D721Med (cell line): Measurements from ENCODE around the gene ISCA2.
"Not testable (repeated sequence)": the region's sequence is repeated elsewhere in the genome, so short reads cannot be mapped to it uniquely, and the experiment has no call there.

Experiments used
- DNase-seq: peaks from one replicate; pipeline ENCODE4 v3.0.0; 2011; ENCODE audit warnings: low spot score; ENCODE audit not compliant: insufficient read length
- FAIRE-seq: peaks from 2 replicates; lab custom pipeline; 2011; peaks lifted over from hg19 to GRCh38; lab: Jason Lieb, UNC
- TF ChIP-seq, protein P1 (sequence below): IDR thresholded peaks from 2 replicates; pipeline ENCODE4 v1.5.1; 2012; ENCODE audit warnings: mild to moderate bottlenecking, control low read depth; ENCODE audit not compliant: insufficient read depth; ENCODE audit errors: missing control alignments

The ISCA2 gene

GRCh38 chr14:74528406-74528805, 34.8 kb downstream of the ISCA2 start:
- DNase-seq = no peak
- no peak for FAIRE-seq
- TF ChIP-seq, protein P1, sequence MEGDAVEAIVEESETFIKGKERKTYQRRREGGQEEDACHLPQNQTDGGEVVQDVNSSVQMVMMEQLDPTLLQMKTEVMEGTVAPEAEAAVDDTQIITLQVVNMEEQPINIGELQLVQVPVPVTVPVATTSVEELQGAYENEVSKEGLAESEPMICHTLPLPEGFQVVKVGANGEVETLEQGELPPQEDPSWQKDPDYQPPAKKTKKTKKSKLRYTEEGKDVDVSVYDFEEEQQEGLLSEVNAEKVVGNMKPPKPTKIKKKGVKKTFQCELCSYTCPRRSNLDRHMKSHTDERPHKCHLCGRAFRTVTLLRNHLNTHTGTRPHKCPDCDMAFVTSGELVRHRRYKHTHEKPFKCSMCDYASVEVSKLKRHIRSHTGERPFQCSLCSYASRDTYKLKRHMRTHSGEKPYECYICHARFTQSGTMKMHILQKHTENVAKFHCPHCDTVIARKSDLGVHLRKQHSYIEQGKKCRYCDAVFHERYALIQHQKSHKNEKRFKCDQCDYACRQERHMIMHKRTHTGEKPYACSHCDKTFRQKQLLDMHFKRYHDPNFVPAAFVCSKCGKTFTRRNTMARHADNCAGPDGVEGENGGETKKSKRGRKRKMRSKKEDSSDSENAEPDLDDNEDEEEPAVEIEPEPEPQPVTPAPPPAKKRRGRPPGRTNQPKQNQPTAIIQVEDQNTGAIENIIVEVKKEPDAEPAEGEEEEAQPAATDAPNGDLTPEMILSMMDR = no peak

GRCh38 chr14:74528886-74529285, 35.3 kb downstream of the ISCA2 start:
- TF ChIP-seq, protein P1 = no peak
- DNase-seq (no peak), FAIRE-seq (no peak)

DNA sequence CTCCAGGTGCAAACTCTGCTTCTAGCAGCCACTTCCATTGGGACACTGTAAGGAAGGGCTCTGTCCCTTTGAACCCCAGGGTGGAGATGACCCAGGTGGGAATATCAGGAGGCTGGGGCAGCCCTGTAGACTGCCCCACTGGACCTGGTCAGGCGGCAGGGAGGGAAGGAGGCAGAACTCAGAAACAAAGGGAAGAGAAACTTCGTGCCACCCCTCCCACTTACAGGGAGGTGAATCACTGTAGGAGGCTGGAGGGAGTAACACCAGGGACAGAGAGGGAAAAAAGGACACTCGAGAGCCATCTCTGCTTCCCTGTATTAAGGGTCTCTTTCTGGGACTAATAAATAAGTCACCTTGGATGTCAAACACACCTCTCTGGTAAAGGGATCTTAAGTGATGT, 37.4 kb downstream of the ISCA2 start:
- TF ChIP-seq, protein P1 = no peak
- FAIRE-seq = no peak
- no peak for DNase-seq

- FAIRE-seq (no peak), DNase-seq (no peak)
- TF ChIP-seq, protein P1 = no peak
Observed at GRCh38 chr14:74531467-74531866, 37.9 kb downstream of the ISCA2 start.

DNA sequence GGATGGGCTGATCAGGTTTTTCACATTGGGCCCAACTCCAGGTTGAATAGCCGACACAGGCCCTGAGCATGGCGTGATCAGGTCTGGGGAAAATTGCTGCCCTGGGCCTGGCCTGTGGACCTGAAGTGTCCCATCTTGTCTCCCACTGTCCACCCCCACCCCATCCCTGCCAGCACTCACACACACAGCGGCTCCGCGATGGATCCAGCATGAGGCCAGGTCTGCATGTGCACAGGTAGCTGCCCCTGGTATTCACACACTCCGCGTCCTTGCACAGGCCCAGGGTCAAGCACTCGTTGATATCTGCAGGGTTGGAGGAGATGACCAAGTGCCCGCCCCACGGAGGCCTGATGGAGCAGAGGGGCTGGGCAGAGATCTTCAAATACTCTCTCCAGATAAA, 38.7 kb downstream of the ISCA2 start:
- no peak for DNase-seq
- TF ChIP-seq, protein P1 = no peak
- no peak for FAIRE-seq

DNA sequence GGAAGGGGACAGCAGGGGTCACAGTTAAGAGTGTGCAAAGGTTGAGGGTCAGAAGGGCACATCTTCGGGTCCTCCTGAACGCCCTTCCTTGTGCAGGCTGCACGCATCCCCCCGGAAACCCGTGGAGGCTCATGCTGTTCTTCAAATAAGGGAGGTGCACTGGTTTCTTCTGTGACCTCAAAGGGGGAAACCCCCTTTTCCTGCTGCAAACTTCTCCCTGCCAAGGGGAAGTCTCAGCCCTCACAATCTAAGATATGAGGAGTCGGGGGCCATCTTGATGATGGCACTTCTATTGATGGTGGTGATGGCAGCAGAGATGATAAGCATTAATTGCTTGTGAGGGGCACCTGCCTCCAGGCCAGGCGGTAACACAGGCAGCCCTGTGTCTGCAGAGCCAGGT, 40.0 kb downstream of the ISCA2 start:
- FAIRE-seq = no peak
- TF ChIP-seq, protein P1 = no peak
- DNase-seq = no peak

DNA sequence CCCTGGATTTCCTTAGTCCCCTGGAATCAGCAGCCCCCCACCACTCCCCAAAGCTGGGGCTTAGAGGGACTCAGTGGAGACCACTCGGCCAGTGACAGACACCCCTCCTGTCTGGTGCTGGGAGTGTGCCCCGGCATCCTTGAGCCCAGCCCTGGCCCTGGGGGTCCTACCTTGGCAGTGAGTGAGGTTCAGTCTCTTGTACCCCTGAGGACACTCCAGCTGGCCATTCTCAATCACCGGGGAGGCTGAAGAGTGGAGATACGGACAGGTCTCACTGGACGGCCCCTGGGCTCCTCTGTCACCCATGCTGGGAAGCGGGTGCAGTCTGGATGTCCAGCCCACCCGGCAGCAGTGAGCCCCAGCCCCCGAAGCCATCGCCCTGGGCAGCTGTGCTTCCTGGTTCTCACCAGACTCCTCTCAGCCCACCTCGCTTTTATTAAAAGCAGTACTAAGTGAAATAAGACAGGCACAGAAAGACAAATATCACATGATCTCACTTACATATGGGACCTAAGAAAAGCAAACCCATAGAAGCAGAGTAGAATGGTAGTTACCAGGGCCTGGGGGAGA, 42.3 kb downstream of the ISCA2 start:
- TF ChIP-seq, protein P1 = no peak
- no peak for FAIRE-seq
- no peak for DNase-seq

GRCh38 chr14:74536336-74536735, 42.8 kb downstream of the ISCA2 start:
- not testable (repeated sequence) for FAIRE-seq, DNase-seq
